H9 (cell line): ENCODE results near the gene DDAH2. TPM values are rescaled to one million over a fixed set of nuclear protein-coding genes. Genes with fewer than 3 reads are reported as not detected.

Experiments
- DNase-seq: peaks from one replicate; pipeline ENCODE4 v3.0.0-alpha.2; 2017
- H2AFZ ChIP-seq: one replicate; pipeline ENCODE4 v1.6.1; 2013; ENCODE audit warnings: mild to moderate bottlenecking, low read length, control low read depth, moderate library complexity
- H2AK5ac ChIP-seq: 2 replicates; pipeline ENCODE4 v1.6.1; 2013; ENCODE audit warnings: low read length, control low read depth, mixed read lengths; ENCODE audit not compliant: insufficient read length
- H2BK120ac ChIP-seq: one replicate; pipeline ENCODE4 v1.6.1; 2013; ENCODE audit warnings: low read depth, mild to moderate bottlenecking, low read length, control low read depth, inconsistent platforms; ENCODE audit not compliant: poor library complexity, severe bottlenecking
- H2BK12ac ChIP-seq: 2 replicates; pipeline ENCODE4 v1.6.1; 2013; ENCODE audit warnings: low read length, control low read depth, mixed read lengths, low read depth; ENCODE audit not compliant: insufficient read length
- H2BK15ac ChIP-seq: 2 replicates; pipeline ENCODE4 v1.6.1; 2013; ENCODE audit warnings: low read depth, low read length, control low read depth
- H2BK20ac ChIP-seq: one replicate; pipeline ENCODE4 v1.6.1; 2013; ENCODE audit warnings: low read depth, mild to moderate bottlenecking, low read length, control low read depth, inconsistent platforms; ENCODE audit not compliant: poor library complexity, severe bottlenecking
- H2BK5ac ChIP-seq: 2 replicates; pipeline ENCODE4 v1.6.1; 2013; ENCODE audit warnings: low read length, control low read depth, mixed read lengths; ENCODE audit not compliant: insufficient read length
- H3K14ac ChIP-seq: 2 replicates; pipeline ENCODE4 v1.6.1; 2013; ENCODE audit warnings: low read length, control low read depth; ENCODE audit not compliant: insufficient read depth
- H3K18ac ChIP-seq: 2 replicates; pipeline ENCODE4 v1.6.1; 2013; ENCODE audit warnings: low read depth, mild to moderate bottlenecking, mixed read lengths, low read length, control low read depth; ENCODE audit not compliant: insufficient read length
- H3K23ac ChIP-seq: 2 replicates; pipeline ENCODE4 v1.6.1; 2013; ENCODE audit warnings: low read length, control low read depth, mixed read lengths, low read depth; ENCODE audit not compliant: insufficient read length
- H3K23me2 ChIP-seq: 2 replicates; pipeline ENCODE4 v1.6.1; 2013; ENCODE audit warnings: low read depth, mild to moderate bottlenecking, mixed read lengths, low read length, control low read depth; ENCODE audit not compliant: insufficient read length, poor library complexity, severe bottlenecking
- H3K27ac ChIP-seq: 2 replicates; pipeline ENCODE4 v1.5.1; 2013; ENCODE audit warnings: low read length, control low read depth, mixed read lengths, low read depth; ENCODE audit not compliant: insufficient read length
- H3K27me3 ChIP-seq: 2 replicates; pipeline ENCODE4 v1.6.1; 2013; ENCODE audit warnings: low read length, control low read depth, inconsistent platforms; ENCODE audit not compliant: insufficient read depth
- H3K4ac ChIP-seq: 2 replicates; pipeline ENCODE4 v1.6.1; 2013; ENCODE audit warnings: low read depth, mild to moderate bottlenecking, control low read depth, inconsistent platforms, low read length, moderate library complexity
- H3K4me1 ChIP-seq: 2 replicates; pipeline ENCODE4 v1.6.1; 2013; ENCODE audit warnings: low read length, control low read depth, inconsistent platforms; ENCODE audit not compliant: insufficient read depth
- H3K4me2 ChIP-seq: 2 replicates; pipeline ENCODE4 v1.6.1; 2013; ENCODE audit warnings: low read length, control low read depth, mixed read lengths; ENCODE audit not compliant: insufficient read length, insufficient read depth
- H3K56ac ChIP-seq: 2 replicates; pipeline ENCODE4 v1.6.1; 2013; ENCODE audit warnings: low read depth, mild to moderate bottlenecking, mixed read lengths, low read length, control low read depth; ENCODE audit not compliant: insufficient read length
- H3K79me1 ChIP-seq: 2 replicates; pipeline ENCODE4 v1.6.1; 2013; ENCODE audit warnings: low read depth, mild to moderate bottlenecking, moderate library complexity, low read length, control low read depth, inconsistent platforms; ENCODE audit not compliant: insufficient read depth, poor library complexity, severe bottlenecking
- H3K79me2 ChIP-seq: 2 replicates; pipeline ENCODE4 v1.6.1; 2013; ENCODE audit warnings: low read length, control low read depth, inconsistent platforms; ENCODE audit not compliant: insufficient read depth
- H3K9ac ChIP-seq: 2 replicates; pipeline ENCODE4 v1.6.1; 2013; ENCODE audit warnings: low read length, control low read depth, mixed read lengths; ENCODE audit not compliant: insufficient read length; ENCODE audit errors: extremely low read depth
- H3K9me3 ChIP-seq: one replicate; pipeline ENCODE4 v1.6.1; 2013; ENCODE audit warnings: low read depth, low read length, inconsistent platforms; ENCODE audit not compliant: control insufficient read depth
- H3T11ph ChIP-seq: one replicate; pipeline ENCODE4 v1.6.1; 2013; ENCODE audit warnings: mild to moderate bottlenecking, low read length, control low read depth, inconsistent platforms
- H4K20me1 ChIP-seq: one replicate; pipeline ENCODE4 v1.6.1; 2013; ENCODE audit not compliant: control insufficient read depth, insufficient read length, insufficient read depth
- H4K5ac ChIP-seq: 2 replicates; pipeline ENCODE4 v1.6.1; 2013; ENCODE audit warnings: low read depth, mild to moderate bottlenecking, mixed read lengths, low read length, control low read depth; ENCODE audit not compliant: insufficient read length
- H4K8ac ChIP-seq: replicated peaks from 2 replicates; pipeline ENCODE4 v1.6.1; 2013; ENCODE audit warnings: low read length, control low read depth, mixed read lengths, low read depth; ENCODE audit not compliant: insufficient read length
- H4K91ac ChIP-seq: 2 replicates; pipeline ENCODE4 v1.6.1; 2013; ENCODE audit warnings: low read depth, mild to moderate bottlenecking, moderate library complexity, mixed read lengths, low read length, control low read depth; ENCODE audit not compliant: insufficient read length
- H3K27ac Mint-ChIP-seq, 3 experiments: 2 replicates in 2 of 3; 3 replicates in 1 of 3; pipeline ENCODE4 v1.8.0; 2020 to 2021; ENCODE audit warnings: mixed read lengths in 3 of 3, mild to moderate bottlenecking in 1 of 3, moderate library complexity in 1 of 3
- H3K27me3 Mint-ChIP-seq: 2 replicates; pipeline ENCODE4 v1.8.0; 2021; ENCODE audit warnings: low read depth, mild to moderate bottlenecking, moderate library complexity, mixed read lengths
- H3K36me3 Mint-ChIP-seq, 3 experiments: 2 replicates in 2 of 3; 3 replicates in 1 of 3; pipeline ENCODE4 v1.8.0; 2020 to 2021; ENCODE audit warnings: low read depth in 3 of 3, mixed read lengths in 3 of 3; ENCODE audit not compliant: insufficient read depth in 1 of 3
- H3K4me1 Mint-ChIP-seq, 2 experiments: 2 replicates each; pipeline ENCODE4 v1.8.0; 2020; ENCODE audit warnings: mixed read lengths in 2 of 2
- H3K4me3 Mint-ChIP-seq, 2 experiments: 2 replicates in 1 of 2; 3 replicates in 1 of 2; pipeline ENCODE4 v1.8.0; 2020 to 2021; ENCODE audit warnings: mild to moderate bottlenecking in 2 of 2, mixed read lengths in 2 of 2, moderate library complexity in 1 of 2
- H3K9me3 Mint-ChIP-seq, 2 experiments: 2 replicates in 1 of 2; 3 replicates in 1 of 2; pipeline ENCODE4 v1.8.0; 2020; ENCODE audit warnings: mild to moderate bottlenecking in 2 of 2, mixed read lengths in 2 of 2, moderate library complexity in 1 of 2
- WGBS: extraction: QIAGEN DNeasy Blood & Tissue Kit; methylation state at CpG from one replicate; pipeline ENCODE4 v1.1.7; 2013; ENCODE audit warnings: missing lambda C conversion rate, low lambda C conversion rate, mixed read lengths; ENCODE audit not compliant: insufficient read length; ENCODE audit errors: extremely low coverage; 5-methylcytosine and 5-hydroxymethylcytosine counted together
- total RNA-seq: library from RNA; stranded (reverse); gene quantifications from 2 replicates; pipeline ENCODE4 v1.2.1, GENCODE V29; 2021
- TF ChIP-seq, protein P1 (sequence below): fragments of 200-600 bp; sonication (generic); conservative IDR thresholded peaks from 3 replicates; pipeline ENCODE4 v1.8.0; 2021; ENCODE audit warnings: antibody characterized with exemption, mild to moderate bottlenecking

The DDAH2 gene
- total RNA-seq, 1 experiment from 2014 or later, result 73.2 TPM

DNA sequence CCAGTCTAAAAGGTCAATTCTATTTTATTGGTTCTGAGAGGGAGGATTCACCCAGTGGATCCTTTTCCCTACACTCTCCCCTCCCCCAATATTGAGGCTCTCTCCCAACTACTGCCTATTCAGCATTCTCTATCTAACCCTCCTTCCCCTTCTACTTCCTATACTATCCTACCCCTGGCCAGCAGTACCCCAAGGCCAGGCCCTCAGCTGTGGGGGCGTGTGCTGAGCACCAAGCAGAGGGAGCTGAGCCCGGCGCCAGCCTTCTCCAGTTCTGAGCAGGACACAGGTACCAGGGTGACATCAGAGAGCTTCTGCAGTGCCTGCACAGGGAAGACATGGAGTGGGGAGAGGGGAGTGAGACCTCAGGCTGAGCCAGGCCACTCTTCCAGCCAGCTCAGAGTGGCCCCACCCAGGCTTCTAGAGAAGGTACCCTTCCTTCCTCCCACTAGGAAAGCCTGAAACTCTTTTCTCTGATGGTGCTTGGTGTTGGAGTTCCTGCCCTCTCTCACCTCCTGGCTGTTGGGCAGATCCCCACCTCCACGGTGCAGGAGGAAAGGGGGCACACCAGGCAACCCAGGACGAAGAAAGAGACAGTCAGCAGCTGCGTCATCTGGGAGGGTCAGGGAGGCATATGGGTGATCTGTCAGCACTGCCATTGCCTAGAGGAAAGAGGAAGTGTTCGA is 1.9 kb downstream of the DDAH2 start:
- no peak overlapping the region for H3K23ac ChIP-seq

More for the DNA sequence above, 1.9 kb downstream of the DDAH2 start:
- no peak overlapping the region for H3K18ac ChIP-seq
- no peak overlapping the region for H2BK15ac ChIP-seq
- peaks cover 15 to 20% of the 10 kb centered on the region in 2 experiments for H3K4me1 Mint-ChIP-seq
- H3K14ac ChIP-seq, result no peak overlapping the region
- no peak overlapping the region for H4K8ac ChIP-seq
- H3K27ac ChIP-seq, result no peak overlapping the region
- no peaks in the 10 kb centered on the region for H3K27me3 Mint-ChIP-seq
- no peaks in the 10 kb centered on the region for H3K27me3 ChIP-seq
- WGBS, result no CpG with 5 or more reads among the region's 7 CpGs
- H3K79me2 ChIP-seq, result no peaks in the 10 kb centered on the region
- no peaks in the 10 kb centered on the region for H3K79me1 ChIP-seq
- H3K36me3 Mint-ChIP-seq, result peaks cover 23 to 56% (median 49%) of the 10 kb centered on the region in 3 experiments
- H3K4me2 ChIP-seq, result no peak overlapping the region
- no peak overlapping the region for H3K27ac Mint-ChIP-seq
- peaks cover 9% of the 10 kb centered on the region for H3K23me2 ChIP-seq
- no peak overlapping the region for H2AK5ac ChIP-seq
- no peak overlapping the region for H3T11ph ChIP-seq
- no peaks in the 10 kb centered on the region for H4K20me1 ChIP-seq
- peak overlapping the region in 1 of 2 experiments; percentile 55; a peak in 1 of 5 replicates for H3K4me3 Mint-ChIP-seq
- no peak overlapping the region for H2AFZ ChIP-seq
- H3K9me3 ChIP-seq, result no peaks in the 10 kb centered on the region
- no peak overlapping the region for H3K56ac ChIP-seq
- H2BK20ac ChIP-seq, result no peak overlapping the region
- TF ChIP-seq, protein P1, sequence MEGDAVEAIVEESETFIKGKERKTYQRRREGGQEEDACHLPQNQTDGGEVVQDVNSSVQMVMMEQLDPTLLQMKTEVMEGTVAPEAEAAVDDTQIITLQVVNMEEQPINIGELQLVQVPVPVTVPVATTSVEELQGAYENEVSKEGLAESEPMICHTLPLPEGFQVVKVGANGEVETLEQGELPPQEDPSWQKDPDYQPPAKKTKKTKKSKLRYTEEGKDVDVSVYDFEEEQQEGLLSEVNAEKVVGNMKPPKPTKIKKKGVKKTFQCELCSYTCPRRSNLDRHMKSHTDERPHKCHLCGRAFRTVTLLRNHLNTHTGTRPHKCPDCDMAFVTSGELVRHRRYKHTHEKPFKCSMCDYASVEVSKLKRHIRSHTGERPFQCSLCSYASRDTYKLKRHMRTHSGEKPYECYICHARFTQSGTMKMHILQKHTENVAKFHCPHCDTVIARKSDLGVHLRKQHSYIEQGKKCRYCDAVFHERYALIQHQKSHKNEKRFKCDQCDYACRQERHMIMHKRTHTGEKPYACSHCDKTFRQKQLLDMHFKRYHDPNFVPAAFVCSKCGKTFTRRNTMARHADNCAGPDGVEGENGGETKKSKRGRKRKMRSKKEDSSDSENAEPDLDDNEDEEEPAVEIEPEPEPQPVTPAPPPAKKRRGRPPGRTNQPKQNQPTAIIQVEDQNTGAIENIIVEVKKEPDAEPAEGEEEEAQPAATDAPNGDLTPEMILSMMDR, result no peak
- H2BK5ac ChIP-seq, result no peak overlapping the region
- no peak overlapping the region for H4K91ac ChIP-seq
- H3K9ac ChIP-seq, result no peak overlapping the region
- H3K9me3 Mint-ChIP-seq, result no peaks in the 10 kb centered on the region; a peak in 2 of 5 replicates
- no peaks in the 10 kb centered on the region for H3K4me1 ChIP-seq
- no peak for DNase-seq
- H4K5ac ChIP-seq, result no peak overlapping the region
- H2BK12ac ChIP-seq, result no peak overlapping the region
- H2BK120ac ChIP-seq, result no peak overlapping the region
- no peak overlapping the region for H3K4ac ChIP-seq
